SK-N-SH (cell line): ENCODE measurements around the gene UGCG. TPM values are rescaled to one million over a fixed set of nuclear protein-coding genes. Genes with fewer than 3 reads are reported as not detected.

Experiments
- CTCF ChIA-PET: fragments of 300-600, 350-600 bp; formaldehyde crosslinking; extraction: SDS; loops from one replicate; lab custom pipeline; 2021; lab: Yijun Ruan, JAX
- POLR2A ChIA-PET: fragments of 350-600 bp; sonication (Branson Sonifier 250); formaldehyde crosslinking; extraction: SDS; loops from one replicate; lab custom pipeline; 2020; ENCODE audit warnings: antibody characterized with exemption, inconsistent platforms; lab: Yijun Ruan, JAX
- DNase-seq: peaks from one replicate; pipeline ENCODE4 v3.0.0; 2012
- H2AFZ ChIP-seq: fragments of 200-600 bp; sonication (generic); 2 replicates; pipeline ENCODE4 v1.8.1; 2016; ENCODE audit warnings: antibody characterized with exemption, mild to moderate bottlenecking, low read depth
- H3F3A ChIP-seq: fragments of 200-600 bp; sonication (generic); replicated peaks from 2 replicates; pipeline ENCODE3; 2016; ENCODE audit warnings: antibody characterized with exemption, mild to moderate bottlenecking; ENCODE audit not compliant: insufficient read depth
- H3K27ac ChIP-seq, 2 experiments: fragments of 200-500 bp in 1 of 2; fragments of 200-600 bp in 1 of 2; sonication (Bioruptor generic) in 1 of 2; sonication (generic), shearing (Covaris generic) in 1 of 2; 2 replicates each; pipeline versions ENCODE4 v1.5.1 to v1.6.1; 2014 to 2016; ENCODE audit warnings: low read depth in 2 of 2, inconsistent platforms in 1 of 2, low read length in 1 of 2, mild to moderate bottlenecking in 1 of 2, mixed read lengths in 1 of 2
- H3K27me3 ChIP-seq: fragments of 200-600 bp; sonication (generic), shearing (Covaris generic); 2 replicates; pipeline ENCODE4 v1.6.1; 2016; ENCODE audit warnings: mixed run types; ENCODE audit not compliant: insufficient read depth
- H3K36me3 ChIP-seq, 2 experiments: fragments of 200-500 bp in 1 of 2; fragments of 200-600 bp in 1 of 2; sonication (Bioruptor generic) in 1 of 2; sonication (generic) in 1 of 2; replicated peaks in 1 of 2; 2 replicates each; pipeline versions ENCODE3 to v1.5.1; 2014 to 2016; ENCODE audit warnings: low read length in 1 of 2, mild to moderate bottlenecking in 1 of 2; ENCODE audit not compliant: insufficient read depth in 2 of 2, control insufficient read depth in 1 of 2
- H3K4me1 ChIP-seq, 2 experiments: fragments of 200-500 bp in 1 of 2; fragments of 200-600 bp in 1 of 2; sonication (Bioruptor generic) in 1 of 2; sonication (generic), shearing (Covaris generic) in 1 of 2; 2 replicates each; pipeline versions ENCODE4 v1.5.1 to v1.6.1; 2014 to 2016; ENCODE audit warnings: low read depth in 1 of 2, low read length in 1 of 2, mixed run types in 1 of 2; ENCODE audit not compliant: insufficient read depth in 2 of 2, control insufficient read depth in 1 of 2
- H3K4me2 ChIP-seq: fragments of 200-600 bp; sonication (generic), shearing (Covaris generic); 2 replicates; pipeline ENCODE4 v1.6.1; 2017; ENCODE audit warnings: mixed run types
- H3K4me3 ChIP-seq, 2 experiments: fragments of 200-500 bp in 1 of 2; fragments of 200-600 bp in 1 of 2; sonication (Bioruptor generic) in 1 of 2; sonication (generic), shearing (Covaris generic) in 1 of 2; 2 replicates each; pipeline versions ENCODE4 v1.5.1 to v1.8.1; 2014 to 2016; ENCODE audit warnings: low read depth in 2 of 2, inconsistent platforms in 1 of 2, low read length in 1 of 2, mild to moderate bottlenecking in 1 of 2, mixed read lengths in 1 of 2, moderate library complexity in 1 of 2
- H3K79me2 ChIP-seq: fragments of 200-600 bp; sonication (generic); 2 replicates; pipeline ENCODE4 v1.8.1; 2017; ENCODE audit warnings: mild to moderate bottlenecking; ENCODE audit not compliant: insufficient read depth
- H3K9ac ChIP-seq: fragments of 200-600 bp; sonication (generic); 2 replicates; pipeline ENCODE4 v1.6.1; 2017; ENCODE audit warnings: mixed run types
- H3K9me2 ChIP-seq: fragments of 200-600 bp; sonication (generic); 2 replicates; pipeline ENCODE4 v1.6.1; 2017; ENCODE audit warnings: mixed run types
- H3K9me3 ChIP-seq: fragments of 200-600 bp; sonication (generic); 2 replicates; pipeline ENCODE4 v1.6.1; 2017; ENCODE audit warnings: mixed run types, mild to moderate bottlenecking, moderate library complexity
- H4K20me1 ChIP-seq: fragments of 200-600 bp; sonication (generic); 2 replicates; pipeline ENCODE4 v1.6.1; 2017; ENCODE audit warnings: mild to moderate bottlenecking, mixed run types; ENCODE audit not compliant: insufficient read depth
- ELF1 ChIP-seq: IDR thresholded peaks from 2 replicates; pipeline ENCODE4 v1.4.0; 2012
- EP300 ChIP-seq, 2 experiments: IDR thresholded peaks; 2 replicates each; pipeline versions ENCODE4 v1.4.0 to v1.6.1; 2012; ENCODE audit warnings: borderline replicate concordance in 1 of 2, low read depth in 1 of 2, low read length in 1 of 2
- GABPA ChIP-seq: IDR thresholded peaks from 2 replicates; pipeline ENCODE4 v1.4.0; 2012; ENCODE audit warnings: low read depth, mild to moderate bottlenecking
- GATA2 ChIP-seq: sonication (generic); formaldehyde crosslinking; IDR thresholded peaks from 2 replicates; pipeline ENCODE4 v1.5.0; 2020; ENCODE audit warnings: mild to moderate bottlenecking, missing genetic modification reagents
- MEF2A ChIP-seq: IDR thresholded peaks from 2 replicates; pipeline ENCODE4 v1.4.0; 2012; ENCODE audit warnings: low read depth, borderline replicate concordance
- MXI1 ChIP-seq: IDR thresholded peaks from 2 replicates; pipeline ENCODE4 v1.6.1; 2012; ENCODE audit warnings: mild to moderate bottlenecking, low read depth, low read length, improper control_type of control experiment
- NRF1 ChIP-seq: IDR thresholded peaks from 2 replicates; pipeline ENCODE4 v1.6.1; 2012; ENCODE audit warnings: low read depth, mild to moderate bottlenecking, low read length
- RCOR1 ChIP-seq: fragments of 150-350 bp; IDR thresholded peaks from 2 replicates; pipeline ENCODE4 v1.6.1; 2017; ENCODE audit warnings: antibody characterized with exemption, low read length
- SIN3A ChIP-seq: IDR thresholded peaks from 2 replicates; pipeline ENCODE4 v1.6.1; 2012; ENCODE audit warnings: low read depth, mild to moderate bottlenecking, low read length, moderate library complexity, borderline replicate concordance
- SMC3 ChIP-seq: IDR thresholded peaks from 2 replicates; pipeline ENCODE4 v1.6.1; 2012; ENCODE audit warnings: low read depth, low read length, improper control_type of control experiment
- TAF1 ChIP-seq: IDR thresholded peaks from 2 replicates; pipeline ENCODE4 v1.6.1; 2012; ENCODE audit warnings: low read depth, mild to moderate bottlenecking, low read length, moderate library complexity, borderline replicate concordance
- TEAD4 ChIP-seq: IDR thresholded peaks from 2 replicates; pipeline ENCODE4 v1.4.0; 2012; ENCODE audit warnings: mild to moderate bottlenecking, borderline replicate concordance; ENCODE audit not compliant: insufficient read depth
- YY1 ChIP-seq: IDR thresholded peaks from 2 replicates; pipeline ENCODE4 v1.4.0; 2012; ENCODE audit warnings: low read depth, mild to moderate bottlenecking
- WGBS: methylation state at CpG from one replicate; pipeline ENCODE4 v1.1.6; 2017; ENCODE audit warnings: low lambda C conversion rate; 5-methylcytosine and 5-hydroxymethylcytosine counted together
- polyA plus RNA-seq, 3 experiments: library from polyadenylated mRNA; depleted of rRNA; stranded (reverse); fragments of >200 nt; gene quantifications; 2 replicates each; pipeline ENCODE4 v1.2.3, GENCODE V29; 2012
- TF ChIP-seq, protein P1 (sequence below): IDR thresholded peaks from 2 replicates; pipeline ENCODE4 v1.6.1; 2012; ENCODE audit warnings: mild to moderate bottlenecking, low read depth, low read length, moderate library complexity
- TF ChIP-seq, protein P2 (sequence below): IDR thresholded peaks from 2 replicates; pipeline ENCODE4; 2012
- TF ChIP-seq, protein P3 (sequence below): fragments of 200-600 bp; sonication (generic); IDR thresholded peaks from 2 replicates; pipeline ENCODE4 v1.6.1; 2017; ENCODE audit warnings: antibody characterized with exemption, mild to moderate bottlenecking, moderate library complexity
- TF ChIP-seq, protein P4 (sequence below): IDR thresholded peaks from 2 replicates; pipeline ENCODE4 v1.4.0; 2012; ENCODE audit warnings: low read depth, borderline replicate concordance
- TF ChIP-seq, protein P5 (sequence below): fragments of 150-350 bp; IDR thresholded peaks from 2 replicates; pipeline ENCODE4 v1.6.1; 2017; ENCODE audit warnings: antibody characterized with exemption, low read length, low read depth, borderline replicate concordance
- TF ChIP-seq, protein P6 (sequence below): fragments of 150-350 bp; IDR thresholded peaks from 2 replicates; pipeline ENCODE4 v1.6.1; 2016; ENCODE audit warnings: mild to moderate bottlenecking, low read depth, low read length

Gene UGCG
- polyA plus RNA-seq, 1 of the 3 experiments (the other 2 are of a cell fraction) = 20.0 TPM

DNA sequence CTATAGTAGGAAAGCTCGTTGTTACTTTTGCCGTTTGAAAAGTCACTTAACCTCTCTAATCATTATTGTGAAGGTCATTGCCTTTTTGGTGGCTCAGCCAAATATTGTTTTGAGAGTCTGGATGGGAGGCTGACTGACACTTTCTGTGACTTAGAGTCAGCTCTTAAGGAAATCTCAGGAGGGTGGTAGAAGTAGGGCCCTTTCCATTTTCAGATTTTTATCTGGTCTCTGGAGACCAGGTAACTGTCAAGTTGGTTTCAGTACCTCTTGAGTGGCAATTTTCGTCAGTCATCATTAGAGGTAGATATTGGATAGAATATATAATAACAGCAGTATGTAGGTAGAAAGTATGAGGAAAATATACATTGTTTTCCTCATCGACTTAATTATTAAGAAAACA, 23.3 kb downstream of the UGCG start (continued):
- TF ChIP-seq, protein P1, sequence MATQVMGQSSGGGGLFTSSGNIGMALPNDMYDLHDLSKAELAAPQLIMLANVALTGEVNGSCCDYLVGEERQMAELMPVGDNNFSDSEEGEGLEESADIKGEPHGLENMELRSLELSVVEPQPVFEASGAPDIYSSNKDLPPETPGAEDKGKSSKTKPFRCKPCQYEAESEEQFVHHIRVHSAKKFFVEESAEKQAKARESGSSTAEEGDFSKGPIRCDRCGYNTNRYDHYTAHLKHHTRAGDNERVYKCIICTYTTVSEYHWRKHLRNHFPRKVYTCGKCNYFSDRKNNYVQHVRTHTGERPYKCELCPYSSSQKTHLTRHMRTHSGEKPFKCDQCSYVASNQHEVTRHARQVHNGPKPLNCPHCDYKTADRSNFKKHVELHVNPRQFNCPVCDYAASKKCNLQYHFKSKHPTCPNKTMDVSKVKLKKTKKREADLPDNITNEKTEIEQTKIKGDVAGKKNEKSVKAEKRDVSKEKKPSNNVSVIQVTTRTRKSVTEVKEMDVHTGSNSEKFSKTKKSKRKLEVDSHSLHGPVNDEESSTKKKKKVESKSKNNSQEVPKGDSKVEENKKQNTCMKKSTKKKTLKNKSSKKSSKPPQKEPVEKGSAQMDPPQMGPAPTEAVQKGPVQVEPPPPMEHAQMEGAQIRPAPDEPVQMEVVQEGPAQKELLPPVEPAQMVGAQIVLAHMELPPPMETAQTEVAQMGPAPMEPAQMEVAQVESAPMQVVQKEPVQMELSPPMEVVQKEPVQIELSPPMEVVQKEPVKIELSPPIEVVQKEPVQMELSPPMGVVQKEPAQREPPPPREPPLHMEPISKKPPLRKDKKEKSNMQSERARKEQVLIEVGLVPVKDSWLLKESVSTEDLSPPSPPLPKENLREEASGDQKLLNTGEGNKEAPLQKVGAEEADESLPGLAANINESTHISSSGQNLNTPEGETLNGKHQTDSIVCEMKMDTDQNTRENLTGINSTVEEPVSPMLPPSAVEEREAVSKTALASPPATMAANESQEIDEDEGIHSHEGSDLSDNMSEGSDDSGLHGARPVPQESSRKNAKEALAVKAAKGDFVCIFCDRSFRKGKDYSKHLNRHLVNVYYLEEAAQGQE = no peak
- TF ChIP-seq ELF1 (no peak), NRF1 (no peak)
- TF ChIP-seq, protein P2, sequence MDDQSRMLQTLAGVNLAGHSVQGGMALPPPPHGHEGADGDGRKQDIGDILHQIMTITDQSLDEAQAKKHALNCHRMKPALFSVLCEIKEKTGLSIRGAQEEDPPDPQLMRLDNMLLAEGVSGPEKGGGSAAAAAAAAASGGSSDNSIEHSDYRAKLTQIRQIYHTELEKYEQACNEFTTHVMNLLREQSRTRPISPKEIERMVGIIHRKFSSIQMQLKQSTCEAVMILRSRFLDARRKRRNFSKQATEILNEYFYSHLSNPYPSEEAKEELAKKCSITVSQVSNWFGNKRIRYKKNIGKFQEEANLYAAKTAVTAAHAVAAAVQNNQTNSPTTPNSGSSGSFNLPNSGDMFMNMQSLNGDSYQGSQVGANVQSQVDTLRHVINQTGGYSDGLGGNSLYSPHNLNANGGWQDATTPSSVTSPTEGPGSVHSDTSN = no peak
- TF ChIP-seq, protein P3, sequence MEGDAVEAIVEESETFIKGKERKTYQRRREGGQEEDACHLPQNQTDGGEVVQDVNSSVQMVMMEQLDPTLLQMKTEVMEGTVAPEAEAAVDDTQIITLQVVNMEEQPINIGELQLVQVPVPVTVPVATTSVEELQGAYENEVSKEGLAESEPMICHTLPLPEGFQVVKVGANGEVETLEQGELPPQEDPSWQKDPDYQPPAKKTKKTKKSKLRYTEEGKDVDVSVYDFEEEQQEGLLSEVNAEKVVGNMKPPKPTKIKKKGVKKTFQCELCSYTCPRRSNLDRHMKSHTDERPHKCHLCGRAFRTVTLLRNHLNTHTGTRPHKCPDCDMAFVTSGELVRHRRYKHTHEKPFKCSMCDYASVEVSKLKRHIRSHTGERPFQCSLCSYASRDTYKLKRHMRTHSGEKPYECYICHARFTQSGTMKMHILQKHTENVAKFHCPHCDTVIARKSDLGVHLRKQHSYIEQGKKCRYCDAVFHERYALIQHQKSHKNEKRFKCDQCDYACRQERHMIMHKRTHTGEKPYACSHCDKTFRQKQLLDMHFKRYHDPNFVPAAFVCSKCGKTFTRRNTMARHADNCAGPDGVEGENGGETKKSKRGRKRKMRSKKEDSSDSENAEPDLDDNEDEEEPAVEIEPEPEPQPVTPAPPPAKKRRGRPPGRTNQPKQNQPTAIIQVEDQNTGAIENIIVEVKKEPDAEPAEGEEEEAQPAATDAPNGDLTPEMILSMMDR = no peak

DNA sequence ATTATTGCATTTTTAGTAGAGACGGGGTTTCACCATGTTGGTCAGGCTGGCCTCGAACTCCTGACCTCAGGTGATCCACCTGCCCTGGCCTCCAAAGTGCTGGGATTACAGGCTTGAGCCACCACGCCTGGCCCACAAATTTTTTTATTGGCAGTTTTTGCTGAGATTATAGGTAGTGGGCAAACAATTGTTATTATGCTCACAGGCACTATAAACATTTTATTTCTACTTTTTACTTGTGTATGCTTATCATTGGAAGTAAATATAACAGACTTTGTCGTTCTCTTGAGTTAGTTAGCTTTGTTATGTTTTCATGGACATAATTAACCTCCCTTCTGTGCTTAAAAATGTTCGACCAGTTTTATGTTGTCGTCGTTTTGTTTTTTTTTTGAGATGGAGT, 23.9 kb downstream of the UGCG start:
- Histone ChIP-seq H3K9me3 (no peaks in the 10 kb centered on the region), H3K4me2 (no peak overlapping the region), H2AFZ (no peak overlapping the region), H3K4me3 (no peak overlapping the region), H3K79me2 (peaks cover 91% of the 10 kb centered on the region), H3F3A (peaks cover 13% of the 10 kb centered on the region), H3K27ac (no peak overlapping the region), H3K4me1 (peaks cover 0 to 13% of the 10 kb centered on the region in 2 experiments; a peak in 1 of 4 replicates), H3K27me3 (no peaks in the 10 kb centered on the region), H3K9ac (no peak overlapping the region), H4K20me1 (peaks cover 8% of the 10 kb centered on the region), H3K9me2 (no peaks in the 10 kb centered on the region), H3K36me3 (peaks cover 22 to 67% of the 10 kb centered on the region in 2 experiments)
- DNase-seq = no peak
- WGBS = 95% methylated on average over 7 of the region's 7 CpGs
- CTCF ChIA-PET = no interaction called here
- POLR2A ChIA-PET = no interaction called here
- TF ChIP-seq EP300 (IDR thresholded peaks at IDR 0.05; ENCODE audit: borderline replicate concordance in 1 of 2, low read depth in 1 of 2, low read length in 1 of 2) = no peak
- TF ChIP-seq SIN3A = no peak
- TF ChIP-seq, protein P2 = no peak
- TF ChIP-seq TAF1 = no peak
- TF ChIP-seq SMC3 = no peak
- no peak for TF ChIP-seq MXI1
- no peak for TF ChIP-seq GATA2 (CRISPR knock-in tag)
- TF ChIP-seq, protein P4, sequence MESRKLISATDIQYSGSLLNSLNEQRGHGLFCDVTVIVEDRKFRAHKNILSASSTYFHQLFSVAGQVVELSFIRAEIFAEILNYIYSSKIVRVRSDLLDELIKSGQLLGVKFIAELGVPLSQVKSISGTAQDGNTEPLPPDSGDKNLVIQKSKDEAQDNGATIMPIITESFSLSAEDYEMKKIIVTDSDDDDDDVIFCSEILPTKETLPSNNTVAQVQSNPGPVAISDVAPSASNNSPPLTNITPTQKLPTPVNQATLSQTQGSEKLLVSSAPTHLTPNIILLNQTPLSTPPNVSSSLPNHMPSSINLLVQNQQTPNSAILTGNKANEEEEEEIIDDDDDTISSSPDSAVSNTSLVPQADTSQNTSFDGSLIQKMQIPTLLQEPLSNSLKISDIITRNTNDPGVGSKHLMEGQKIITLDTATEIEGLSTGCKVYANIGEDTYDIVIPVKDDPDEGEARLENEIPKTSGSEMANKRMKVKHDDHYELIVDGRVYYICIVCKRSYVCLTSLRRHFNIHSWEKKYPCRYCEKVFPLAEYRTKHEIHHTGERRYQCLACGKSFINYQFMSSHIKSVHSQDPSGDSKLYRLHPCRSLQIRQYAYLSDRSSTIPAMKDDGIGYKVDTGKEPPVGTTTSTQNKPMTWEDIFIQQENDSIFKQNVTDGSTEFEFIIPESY = no peak
- no peak for TF ChIP-seq RCOR1
- TF ChIP-seq YY1 = no peak
- no peak for TF ChIP-seq MEF2A
- TF ChIP-seq, protein P5, sequence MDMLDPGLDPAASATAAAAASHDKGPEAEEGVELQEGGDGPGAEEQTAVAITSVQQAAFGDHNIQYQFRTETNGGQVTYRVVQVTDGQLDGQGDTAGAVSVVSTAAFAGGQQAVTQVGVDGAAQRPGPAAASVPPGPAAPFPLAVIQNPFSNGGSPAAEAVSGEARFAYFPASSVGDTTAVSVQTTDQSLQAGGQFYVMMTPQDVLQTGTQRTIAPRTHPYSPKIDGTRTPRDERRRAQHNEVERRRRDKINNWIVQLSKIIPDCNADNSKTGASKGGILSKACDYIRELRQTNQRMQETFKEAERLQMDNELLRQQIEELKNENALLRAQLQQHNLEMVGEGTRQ = no peak
- no peak for TF ChIP-seq GABPA
- TF ChIP-seq, protein P6, sequence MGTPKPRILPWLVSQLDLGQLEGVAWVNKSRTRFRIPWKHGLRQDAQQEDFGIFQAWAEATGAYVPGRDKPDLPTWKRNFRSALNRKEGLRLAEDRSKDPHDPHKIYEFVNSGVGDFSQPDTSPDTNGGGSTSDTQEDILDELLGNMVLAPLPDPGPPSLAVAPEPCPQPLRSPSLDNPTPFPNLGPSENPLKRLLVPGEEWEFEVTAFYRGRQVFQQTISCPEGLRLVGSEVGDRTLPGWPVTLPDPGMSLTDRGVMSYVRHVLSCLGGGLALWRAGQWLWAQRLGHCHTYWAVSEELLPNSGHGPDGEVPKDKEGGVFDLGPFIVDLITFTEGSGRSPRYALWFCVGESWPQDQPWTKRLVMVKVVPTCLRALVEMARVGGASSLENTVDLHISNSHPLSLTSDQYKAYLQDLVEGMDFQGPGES = no peak
- no peak for TF ChIP-seq TEAD4
